D721Med (cell line): ENCODE data around the gene TTC28.

ENCODE experiments used
- DNase-seq: peaks from one replicate; pipeline ENCODE4 v3.0.0; 2011; ENCODE audit warnings: low spot score; ENCODE audit not compliant: insufficient read length
- FAIRE-seq: peaks from 2 replicates; lab custom pipeline; 2011; peaks lifted over from hg19 to GRCh38; lab: Jason Lieb, UNC
- TF ChIP-seq, protein P1 (sequence below): IDR thresholded peaks from 2 replicates; pipeline ENCODE4 v1.5.1; 2012; ENCODE audit warnings: mild to moderate bottlenecking, control low read depth; ENCODE audit not compliant: insufficient read depth; ENCODE audit errors: missing control alignments

Gene TTC28

DNA sequence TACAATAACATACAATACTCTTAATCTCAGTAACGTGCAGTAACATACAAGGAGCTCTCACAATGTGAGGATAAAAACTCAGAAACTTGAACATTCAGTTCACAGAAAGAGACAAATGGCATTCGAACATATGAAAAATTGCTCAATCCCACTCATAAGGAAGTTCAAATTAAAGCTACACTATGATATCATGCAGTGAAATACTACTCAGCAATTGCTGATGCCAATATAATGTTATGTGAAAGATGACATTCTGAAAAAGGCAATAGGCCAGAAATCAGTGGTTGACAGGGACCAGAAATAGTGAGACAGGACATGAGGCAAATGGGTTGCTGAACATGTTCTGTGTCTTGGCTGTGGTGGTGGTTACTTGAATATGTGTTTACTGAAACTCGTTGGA is 726.9 kb downstream of the TTC28 start:
- FAIRE-seq (no peak), DNase-seq (no peak)
- TF ChIP-seq, protein P1, sequence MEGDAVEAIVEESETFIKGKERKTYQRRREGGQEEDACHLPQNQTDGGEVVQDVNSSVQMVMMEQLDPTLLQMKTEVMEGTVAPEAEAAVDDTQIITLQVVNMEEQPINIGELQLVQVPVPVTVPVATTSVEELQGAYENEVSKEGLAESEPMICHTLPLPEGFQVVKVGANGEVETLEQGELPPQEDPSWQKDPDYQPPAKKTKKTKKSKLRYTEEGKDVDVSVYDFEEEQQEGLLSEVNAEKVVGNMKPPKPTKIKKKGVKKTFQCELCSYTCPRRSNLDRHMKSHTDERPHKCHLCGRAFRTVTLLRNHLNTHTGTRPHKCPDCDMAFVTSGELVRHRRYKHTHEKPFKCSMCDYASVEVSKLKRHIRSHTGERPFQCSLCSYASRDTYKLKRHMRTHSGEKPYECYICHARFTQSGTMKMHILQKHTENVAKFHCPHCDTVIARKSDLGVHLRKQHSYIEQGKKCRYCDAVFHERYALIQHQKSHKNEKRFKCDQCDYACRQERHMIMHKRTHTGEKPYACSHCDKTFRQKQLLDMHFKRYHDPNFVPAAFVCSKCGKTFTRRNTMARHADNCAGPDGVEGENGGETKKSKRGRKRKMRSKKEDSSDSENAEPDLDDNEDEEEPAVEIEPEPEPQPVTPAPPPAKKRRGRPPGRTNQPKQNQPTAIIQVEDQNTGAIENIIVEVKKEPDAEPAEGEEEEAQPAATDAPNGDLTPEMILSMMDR, result no peak

DNA sequence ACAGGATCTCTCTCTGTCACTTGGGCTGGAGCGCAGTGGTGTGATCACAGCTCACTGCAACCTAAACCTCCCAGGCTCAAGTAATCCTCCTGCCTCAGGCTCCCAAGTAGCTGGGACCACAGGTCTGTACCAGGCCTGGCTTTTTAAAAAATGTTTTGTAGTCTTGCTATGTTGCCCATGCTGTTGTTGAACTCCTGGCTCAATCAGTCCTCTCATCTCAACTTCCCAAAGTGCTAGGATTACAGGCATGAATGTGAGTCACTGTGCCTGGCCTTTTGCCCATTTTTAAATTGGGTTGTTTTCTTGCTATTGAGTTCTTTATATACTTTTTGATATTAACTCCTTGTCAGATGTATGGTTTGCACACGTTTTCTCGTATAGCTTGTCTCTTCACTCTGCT is 727.5 kb downstream of the TTC28 start:
- DNase-seq (no peak), FAIRE-seq (no peak)
- TF ChIP-seq, protein P1, result no peak

DNA sequence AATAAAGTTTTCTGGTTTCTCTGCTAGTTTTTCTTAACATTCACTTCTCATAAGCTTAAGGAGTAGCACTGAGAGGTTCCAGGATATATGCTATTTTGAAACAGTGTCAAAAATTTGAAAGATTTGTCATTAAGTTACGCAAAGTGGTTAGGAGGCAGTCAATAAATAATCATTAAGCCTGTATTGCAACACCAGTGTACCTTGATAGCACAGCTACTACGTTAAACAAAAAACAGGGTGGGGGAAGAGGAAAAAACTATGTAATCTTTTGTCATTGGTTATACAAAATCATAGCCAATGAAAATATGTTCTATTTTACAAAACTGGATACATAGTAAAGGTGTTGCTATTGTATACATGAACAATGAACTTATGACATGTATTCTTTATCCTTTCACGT is 730.2 kb downstream of the TTC28 start:
- no peak for DNase-seq
- TF ChIP-seq, protein P1, result no peak
- no peak for FAIRE-seq

DNA sequence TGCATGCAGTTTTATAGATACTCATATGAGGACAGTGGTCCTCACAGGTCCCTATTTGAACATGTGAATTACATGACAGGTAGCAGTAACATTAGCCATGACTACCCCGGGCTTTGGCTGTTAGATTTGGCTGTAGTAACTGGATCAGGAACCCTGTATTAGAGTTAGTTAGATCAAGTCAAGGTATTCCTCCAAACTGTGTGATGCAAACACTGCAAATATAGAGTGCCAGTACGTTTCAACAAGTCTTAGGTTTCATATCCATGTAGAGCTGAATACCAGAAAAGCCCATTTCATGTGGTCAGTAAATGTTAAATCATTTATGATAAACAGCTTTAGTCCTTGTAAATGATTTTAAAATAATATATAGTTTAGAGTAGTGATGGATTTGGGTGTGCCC is 731.1 kb downstream of the TTC28 start:
- TF ChIP-seq, protein P1, result no peak
- DNase-seq, result no peak
- no peak for FAIRE-seq

DNA sequence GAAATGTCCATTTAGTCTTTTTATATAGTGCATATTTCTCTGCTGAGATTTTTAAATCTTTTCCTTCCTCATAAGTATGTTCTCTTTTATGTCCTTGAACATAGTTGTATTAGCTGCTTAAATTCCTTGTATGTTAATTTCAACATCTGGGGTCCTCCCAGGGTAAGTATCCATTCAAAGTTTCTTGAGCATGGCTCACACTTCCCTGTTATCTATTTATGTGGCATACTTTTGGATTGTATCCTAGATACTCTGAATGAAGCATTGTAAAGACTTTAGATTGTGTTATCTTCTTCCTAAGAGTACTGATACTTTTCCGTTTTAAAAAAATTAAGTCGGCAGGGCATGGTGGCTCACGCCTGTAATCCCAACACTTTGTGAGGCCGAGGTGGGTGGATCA is 732.2 kb downstream of the TTC28 start:
- DNase-seq (no peak), FAIRE-seq (no peak)
- TF ChIP-seq, protein P1, result no peak

DNA sequence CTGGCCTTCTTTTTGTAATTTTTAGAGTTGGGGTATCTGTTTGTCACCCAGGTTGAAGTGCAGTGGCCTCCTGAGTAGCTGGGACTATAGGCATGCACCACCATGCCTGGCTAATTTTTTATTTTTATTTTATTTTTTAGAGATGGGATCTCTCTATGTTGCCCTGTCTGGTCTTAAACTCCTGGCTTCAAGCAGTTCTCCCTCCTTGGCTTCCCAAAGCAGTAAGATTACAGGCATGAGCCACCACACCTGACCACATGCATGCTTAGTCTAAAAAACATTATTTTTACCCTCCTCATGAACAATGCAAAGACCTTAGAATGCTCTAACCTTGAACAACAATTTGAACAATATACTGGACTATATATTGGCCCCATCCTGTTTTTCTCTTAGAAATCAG is 738.5 kb downstream of the TTC28 start:
- DNase-seq (no peak), FAIRE-seq (no peak)
- TF ChIP-seq, protein P1, result no peak

DNA sequence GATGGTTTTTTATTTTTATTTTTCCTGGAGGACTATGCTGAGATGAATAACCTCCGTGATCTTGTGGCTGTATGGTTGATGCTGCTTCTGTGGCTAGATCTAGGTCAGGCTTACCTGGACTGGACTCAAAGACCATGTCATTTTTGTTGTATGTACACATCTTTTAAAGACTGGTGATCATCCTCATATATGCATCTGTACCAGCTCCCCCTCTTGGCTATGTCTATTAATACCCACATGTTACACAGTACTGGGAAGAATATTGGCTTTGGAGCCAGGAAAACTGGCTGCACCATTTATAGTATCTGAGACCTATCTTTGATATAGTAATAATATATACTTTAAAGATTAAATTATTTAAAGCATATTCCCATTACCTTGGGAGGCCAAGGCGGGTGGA is 742.2 kb downstream of the TTC28 start:
- FAIRE-seq, result no peak
- DNase-seq, result no peak
- TF ChIP-seq, protein P1, result peak; percentile 8
